Measurements from ENCODE around the gene BCL10.

The BCL10 gene

DNA sequence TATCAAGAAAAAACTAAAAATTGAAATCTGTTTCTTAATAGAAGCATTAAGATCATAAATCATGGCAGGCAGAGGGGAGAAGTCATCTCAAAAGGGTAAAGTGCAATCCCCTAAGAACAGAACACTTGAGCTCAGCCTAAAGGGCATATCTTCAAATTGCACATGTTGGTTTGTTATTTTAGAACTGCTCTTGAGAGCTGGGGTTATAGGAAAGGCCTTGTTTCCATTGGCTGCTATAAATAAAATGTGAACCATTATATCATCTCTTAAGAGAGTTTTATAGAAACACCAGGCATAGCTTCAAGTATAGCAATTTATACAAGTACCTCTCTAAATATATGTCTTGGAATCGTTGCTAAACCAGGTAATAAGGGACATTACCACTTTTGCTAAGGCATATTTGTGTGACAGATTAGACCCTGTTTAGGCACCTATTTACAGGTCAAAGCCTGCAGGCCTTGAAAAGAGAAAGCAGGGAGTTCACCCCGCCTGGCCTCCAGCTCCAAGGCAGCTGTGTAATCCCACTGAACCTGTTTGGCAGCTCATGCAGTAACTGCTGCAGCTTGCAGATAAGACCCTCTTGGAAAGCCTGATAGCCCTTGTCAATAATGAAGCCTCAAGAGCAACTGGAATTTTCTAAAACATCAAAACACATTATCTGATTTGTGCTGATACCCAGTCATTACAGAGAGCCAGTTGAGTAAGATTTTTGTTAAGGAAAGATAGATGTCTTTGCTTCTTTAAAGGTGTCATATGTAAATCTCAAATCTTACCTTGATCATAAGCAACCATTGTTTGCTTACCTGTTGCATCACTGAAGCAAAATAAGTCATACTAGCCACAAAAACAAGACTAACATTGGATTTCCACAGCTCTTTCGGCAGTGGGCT, 51.5 kb downstream of the BCL10 start:
- no peak for DNase-seq (ENCODE audit: low read depth in 1 of 2, low spot score in 1 of 2)

DNA sequence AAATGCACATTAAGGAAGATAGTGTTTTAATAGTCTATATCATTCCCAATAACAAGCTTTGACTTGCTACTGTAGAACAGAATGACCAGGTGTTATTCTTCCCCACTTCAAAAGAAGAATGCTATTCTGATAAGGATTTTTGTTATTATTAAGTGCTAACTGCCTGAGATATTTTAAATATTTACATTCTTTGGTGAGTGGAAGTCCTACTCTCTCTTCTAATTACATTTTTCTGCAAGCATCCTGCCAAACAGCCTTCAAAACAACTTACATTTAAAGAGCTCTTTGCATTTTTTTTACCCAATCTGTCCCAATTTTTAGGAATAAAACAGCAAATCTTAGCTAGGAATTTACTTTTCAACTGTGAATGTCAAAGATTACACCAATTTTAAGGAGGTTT, 52.1 kb downstream of the BCL10 start:
- DNase-seq (ENCODE audit: low read depth in 1 of 2, low spot score in 1 of 2): no peak

DNA sequence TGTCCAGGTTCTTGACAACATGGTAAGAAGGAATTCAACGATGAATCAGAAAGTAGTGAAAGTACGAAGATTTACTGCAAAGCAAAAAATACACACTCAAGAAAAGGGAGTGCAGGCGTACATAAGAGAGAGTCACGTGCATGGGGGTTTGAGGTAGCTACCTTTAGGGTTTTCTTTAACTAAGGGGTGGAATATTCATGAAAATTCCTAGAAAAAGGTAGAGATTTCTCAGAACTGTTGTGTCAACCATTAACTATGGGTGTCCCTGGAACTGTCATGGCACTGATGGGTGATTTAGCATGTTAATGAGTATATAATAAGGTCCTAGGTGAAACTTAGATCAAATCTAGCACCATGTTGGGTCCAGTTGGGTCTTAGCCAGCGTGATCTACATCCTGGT, 53.1 kb downstream of the BCL10 start:
- DNase-seq (ENCODE audit: low read depth in 1 of 2, low spot score in 1 of 2): no peak

DNA sequence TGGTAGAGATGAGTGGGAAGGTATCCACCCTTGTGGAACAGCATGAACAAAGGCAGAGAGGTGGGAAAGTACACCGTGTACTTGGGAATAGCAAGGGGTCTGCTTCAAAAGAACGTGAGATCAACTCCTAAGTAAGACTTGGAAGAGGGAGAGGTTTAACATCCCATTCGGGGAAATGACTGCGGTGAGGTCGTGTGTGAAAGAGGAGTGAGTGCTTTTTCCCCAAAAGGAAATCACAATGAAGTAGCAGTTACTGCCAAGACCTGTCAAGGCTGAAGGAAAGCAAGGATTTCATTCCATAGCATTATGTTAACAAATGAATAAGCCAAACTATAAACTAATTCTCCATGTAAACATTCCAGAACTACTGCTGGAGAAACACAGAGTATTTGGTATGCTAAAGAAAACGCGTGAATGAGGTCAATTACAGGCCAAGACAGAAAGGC, 55.7 kb downstream of the BCL10 start:
- DNase-seq (ENCODE audit: low read depth in 1 of 2, low spot score in 1 of 2): no peak

DNA sequence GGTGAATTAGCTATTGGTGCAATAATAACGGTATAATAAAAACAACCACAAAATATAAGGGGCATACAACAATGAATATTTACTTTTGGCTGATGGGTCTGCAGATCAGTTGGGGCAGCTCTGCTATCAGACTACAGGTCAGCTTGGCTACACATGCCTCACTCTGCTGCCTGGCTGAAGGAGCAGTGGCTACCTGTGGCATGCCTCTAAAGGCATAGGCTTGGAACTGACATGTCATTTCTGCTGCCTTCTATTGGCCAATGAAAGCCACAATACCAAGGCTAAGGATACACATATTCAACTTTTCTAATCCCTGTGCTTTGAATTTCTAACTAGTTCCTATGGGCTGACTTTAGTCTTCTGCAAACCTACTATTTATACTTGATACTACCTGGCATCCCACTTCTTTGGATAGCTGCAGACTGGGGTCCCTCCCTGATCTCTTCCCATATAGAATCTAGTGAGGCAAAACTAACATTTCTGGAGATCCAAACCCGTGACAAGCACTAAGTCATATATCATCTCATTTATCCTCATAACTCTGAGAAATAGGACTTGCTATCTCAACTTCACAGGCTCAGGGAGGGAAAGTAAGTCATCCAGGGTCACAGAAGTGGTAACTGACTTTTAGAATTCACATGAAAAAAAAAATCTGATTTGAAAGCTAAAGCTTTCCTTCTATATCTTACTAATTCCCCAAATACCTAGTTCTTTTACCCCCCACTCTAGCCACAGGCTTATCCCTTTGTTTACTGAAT, 56.4 kb downstream of the BCL10 start:
- no peak for DNase-seq (ENCODE audit: low read depth in 1 of 2, low spot score in 1 of 2)

DNA sequence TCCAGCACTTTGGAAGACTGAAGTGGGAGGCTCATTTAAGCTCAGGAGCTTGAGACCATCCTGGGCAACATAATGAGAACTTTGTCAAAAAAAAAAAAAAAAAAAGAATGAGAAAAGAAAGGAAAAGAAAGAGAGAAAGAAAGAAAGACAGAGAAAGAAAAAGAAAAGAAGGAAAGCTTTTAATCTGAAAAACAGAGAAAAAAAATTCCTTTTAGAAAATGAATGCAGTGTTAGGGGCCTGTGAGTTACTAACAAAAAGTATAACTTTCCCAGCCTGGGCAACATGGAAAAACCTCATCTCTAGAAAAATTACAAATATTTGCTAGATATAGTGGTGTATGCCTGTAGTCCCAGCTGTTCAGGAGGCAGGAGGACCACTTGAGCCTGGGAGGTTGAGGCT, 59.7 kb downstream of the BCL10 start:
- DNase-seq (ENCODE audit: low read depth in 1 of 2, low spot score in 1 of 2): no peak

Measured in stimulated activated CD4-positive, alpha-beta T cell treated with anti-CD3 and anti-CD28 coated beads, Interleukin-15, amount 100 ng/mL, for 1 hour (primary cell).